ENCODE data around the gene MTUS2.
A peak's percentile ranks its signal among the peaks of the same experiment; 100 is the strongest.

Gene MTUS2

DNA sequence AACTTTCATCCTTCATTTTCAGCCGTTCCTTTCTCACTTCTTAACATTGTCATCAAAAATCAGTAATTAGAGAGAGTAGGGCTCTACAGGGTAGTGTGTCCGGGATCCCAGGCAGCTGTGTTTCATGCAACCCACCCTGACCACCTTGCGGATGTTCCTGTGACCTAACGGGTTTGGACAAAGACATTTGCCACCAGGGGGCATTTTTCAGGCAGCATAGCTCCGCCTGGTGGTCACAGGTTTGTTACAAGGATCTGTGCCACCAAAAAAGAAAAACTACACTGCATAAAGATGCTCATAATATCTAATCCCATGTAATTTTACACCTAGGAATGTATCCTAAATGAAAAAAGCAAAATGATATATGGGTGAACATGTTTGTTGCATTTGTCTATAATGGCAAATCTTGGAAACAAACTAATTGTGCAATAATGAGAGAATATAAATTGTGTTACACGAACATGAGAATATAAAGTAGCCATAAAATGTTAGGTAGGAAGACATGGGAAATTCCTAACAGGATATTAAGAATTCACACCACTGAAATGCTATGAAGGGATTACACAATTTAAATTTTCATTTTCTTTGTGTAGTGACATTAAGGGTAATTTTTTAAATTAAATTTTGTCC is 652.3 kb downstream of the MTUS2 start:
- peak; percentile 81 for DNase-seq (ENCODE audit: low read depth)
- TF ChIP-seq, protein P1, sequence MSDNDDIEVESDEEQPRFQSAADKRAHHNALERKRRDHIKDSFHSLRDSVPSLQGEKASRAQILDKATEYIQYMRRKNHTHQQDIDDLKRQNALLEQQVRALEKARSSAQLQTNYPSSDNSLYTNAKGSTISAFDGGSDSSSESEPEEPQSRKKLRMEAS (IDR thresholded peaks at IDR 0.05; ENCODE audit: low read depth, low read length): peak; percentile 41; the same call in 1 of the 2 replicates
- TF ChIP-seq CTCF (IDR thresholded peaks at IDR 0.05; ENCODE audit: low read depth, low read length): peak; percentile 100
- TF ChIP-seq POLR2A (IDR thresholded peaks at IDR 0.05; ENCODE audit: extremely low read depth, insufficient read length): no peak
- TF ChIP-seq MYC (IDR thresholded peaks at IDR 0.05; ENCODE audit: low read depth, low read length): peak; percentile 65; the same call in 1 of the 2 replicates
- H3K4me3 ChIP-seq (ENCODE audit: low read depth, low read length): no peak overlapping the region

DNA sequence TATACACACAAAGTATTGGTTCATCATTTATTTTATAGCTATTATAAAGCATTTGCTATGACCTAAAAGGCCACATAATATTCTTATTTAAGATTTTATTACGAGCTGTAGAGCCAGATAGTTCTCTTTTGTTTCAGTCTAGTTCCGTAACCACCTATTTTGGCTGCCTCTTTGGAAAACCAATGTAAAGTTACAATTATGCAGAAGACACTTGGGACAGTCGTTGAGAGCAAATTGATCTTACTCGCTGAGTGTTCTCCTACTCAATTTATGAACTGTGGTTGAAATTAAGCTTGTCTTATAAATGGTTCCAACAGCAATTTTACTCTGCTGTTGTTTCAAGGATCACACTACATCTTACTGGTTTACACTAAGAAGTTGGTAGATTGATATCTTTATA is 653.0 kb downstream of the MTUS2 start:
- no peak for TF ChIP-seq MYC (IDR thresholded peaks at IDR 0.05; ENCODE audit: low read depth, low read length)
- TF ChIP-seq, protein P1 (IDR thresholded peaks at IDR 0.05; ENCODE audit: low read depth, low read length): no peak
- no peak for TF ChIP-seq POLR2A (IDR thresholded peaks at IDR 0.05; ENCODE audit: extremely low read depth, insufficient read length)
- TF ChIP-seq CTCF (IDR thresholded peaks at IDR 0.05; ENCODE audit: low read depth, low read length): no peak
- DNase-seq (ENCODE audit: low read depth): no peak
- no peak overlapping the region for H3K4me3 ChIP-seq (ENCODE audit: low read depth, low read length)

- no peak for DNase-seq (ENCODE audit: low read depth)
- no peak overlapping the region for H3K4me3 ChIP-seq (ENCODE audit: low read depth, low read length)
- TF ChIP-seq, protein P1 (IDR thresholded peaks at IDR 0.05; ENCODE audit: low read depth, low read length): no peak
Measured at GRCh38 chr13:29474991-29475390, 654.9 kb downstream of the MTUS2 start.

- DNase-seq (ENCODE audit: low read depth): no peak
- no peak overlapping the region for H3K4me3 ChIP-seq (ENCODE audit: low read depth, low read length)
Measured at GRCh38 chr13:29476046-29476445, 655.9 kb downstream of the MTUS2 start.

GRCh38 chr13:29479716-29480492 is 659.8 kb downstream of the MTUS2 start:
- H3K4me3 ChIP-seq (ENCODE audit: low read depth, low read length): no peak overlapping the region
- peak; percentile 85 for DNase-seq (ENCODE audit: low read depth)
- TF ChIP-seq POLR2A (IDR thresholded peaks at IDR 0.05; ENCODE audit: extremely low read depth, insufficient read length) (no peak), CTCF (IDR thresholded peaks at IDR 0.05; ENCODE audit: low read depth, low read length) (no peak), MYC (IDR thresholded peaks at IDR 0.05; ENCODE audit: low read depth, low read length) (no peak)
- TF ChIP-seq, protein P1 (IDR thresholded peaks at IDR 0.05; ENCODE audit: low read depth, low read length): no peak

More at GRCh38 chr13:29476046-29476445, 655.9 kb downstream of the MTUS2 start:
- no peak for TF ChIP-seq POLR2A (IDR thresholded peaks at IDR 0.05; ENCODE audit: extremely low read depth, insufficient read length)

DNA sequence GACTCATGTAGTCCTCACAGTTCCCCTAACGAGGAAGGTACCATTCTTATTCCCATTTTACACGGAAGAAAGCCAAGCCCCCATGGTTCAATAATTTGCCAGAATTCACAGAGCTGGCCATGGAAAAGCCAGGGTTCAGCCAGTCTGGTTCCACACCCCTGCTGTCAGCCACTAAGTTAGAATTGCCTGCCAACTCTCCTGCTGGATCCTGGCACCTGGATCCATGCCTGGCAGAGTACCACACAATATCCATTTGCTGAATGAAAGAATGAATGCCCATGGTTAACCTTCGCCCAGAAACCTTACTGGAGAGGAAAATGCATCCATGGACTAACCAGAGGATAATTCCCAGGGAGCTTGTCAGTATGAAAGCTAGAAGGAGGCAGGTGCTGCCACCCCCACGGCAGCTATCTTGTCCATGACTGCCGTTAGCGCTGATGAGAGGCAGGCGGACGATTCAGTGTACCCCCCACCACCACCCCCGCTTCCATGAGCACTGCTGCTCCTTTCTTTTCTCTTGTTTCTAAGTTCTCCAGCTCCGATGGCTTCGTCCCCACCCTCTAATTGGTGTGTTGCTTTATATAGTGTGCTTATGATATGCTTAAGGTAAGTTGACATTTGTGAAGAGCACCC is 660.9 kb downstream of the MTUS2 start:
- TF ChIP-seq POLR2A (IDR thresholded peaks at IDR 0.05; ENCODE audit: extremely low read depth, insufficient read length) (no peak), CTCF (IDR thresholded peaks at IDR 0.05; ENCODE audit: low read depth, low read length) (no peak), MYC (IDR thresholded peaks at IDR 0.05; ENCODE audit: low read depth, low read length) (no peak)
- TF ChIP-seq, protein P1 (IDR thresholded peaks at IDR 0.05; ENCODE audit: low read depth, low read length): no peak
- no peak for DNase-seq (ENCODE audit: low read depth)
- H3K4me3 ChIP-seq (ENCODE audit: low read depth, low read length): no peak overlapping the region
